Motor neuron (in vitro differentiated cells): ENCODE results near the gene OR2T34. TPM values are rescaled to one million over a fixed set of nuclear protein-coding genes. Genes with fewer than 3 reads are reported as not detected.
"Not testable (repeated sequence)": the region's sequence is repeated elsewhere in the genome, so short reads cannot be mapped to it uniquely, and the experiment has no call there.

ENCODE experiments used
- ATAC-seq, 8 experiments: fragments of 200-7000 bp; cut with Tn5 transposase; replicated peaks in 6 of 8; 2 replicates each; pipeline ENCODE4 v1.8.0; 2021; ENCODE audit warnings: mild to moderate bottlenecking in 8 of 8, moderate library complexity in 8 of 8
- H3K27ac ChIP-seq, 2 donors: fragments of 250-450 bp; sonication (Bioruptor Pico); 2 replicates each; pipeline ENCODE4 v1.9.0; 2021; ENCODE audit warnings: antibody characterized with exemption in 2 of 2, mild to moderate bottlenecking in 2 of 2, moderate library complexity in 1 of 2
- H3K4me1 ChIP-seq, 2 donors: fragments of 250-450 bp; sonication (Bioruptor Pico); replicated peaks in 1 of 2; 2 replicates each; pipeline ENCODE4 v1.6.1; 2021; ENCODE audit warnings: antibody characterized with exemption in 2 of 2, mild to moderate bottlenecking in 2 of 2, moderate library complexity in 1 of 2
- H3K4me3 ChIP-seq, 5 donors: fragments of 250-450 bp; sonication (Bioruptor Pico); 2 replicates each; pipeline ENCODE4 v1.9.0; 2021; ENCODE audit warnings: antibody characterized with exemption in 5 of 5, mild to moderate bottlenecking in 5 of 5, moderate library complexity in 4 of 5
- WGBS, 10 experiments: fragments of 450-650 bp; shearing (Covaris generic); methylation state at CpG; one replicate each; pipeline ENCODE4 v1.0.0; 2022; 5-methylcytosine and 5-hydroxymethylcytosine counted together
- in situ Hi-C, 9 experiments: fragments of 400-800 bp; cut with MboI; loops; one replicate each; pipeline ENCODE4 v1.15.0; 2021; ENCODE audit warnings: low sequenced_read_pairs in 9 of 9, low pct_unique_long_range_greater_than_20kb in 2 of 9; ENCODE audit not compliant: unreplicated experiment in 9 of 9
- total RNA-seq, 8 experiments: library from RNA; unstranded; fragments of 300-600 nt; gene quantifications; 2 replicates each; pipeline versions ENCODE4 v1.2.3 to v1.2.4, GENCODE V29; 2022

The OR2T34 gene
- total RNA-seq, 8 experiments from 2014 or later, result 0.32 to 0.81 (median 0.38) TPM; not detected in 5

DNA sequence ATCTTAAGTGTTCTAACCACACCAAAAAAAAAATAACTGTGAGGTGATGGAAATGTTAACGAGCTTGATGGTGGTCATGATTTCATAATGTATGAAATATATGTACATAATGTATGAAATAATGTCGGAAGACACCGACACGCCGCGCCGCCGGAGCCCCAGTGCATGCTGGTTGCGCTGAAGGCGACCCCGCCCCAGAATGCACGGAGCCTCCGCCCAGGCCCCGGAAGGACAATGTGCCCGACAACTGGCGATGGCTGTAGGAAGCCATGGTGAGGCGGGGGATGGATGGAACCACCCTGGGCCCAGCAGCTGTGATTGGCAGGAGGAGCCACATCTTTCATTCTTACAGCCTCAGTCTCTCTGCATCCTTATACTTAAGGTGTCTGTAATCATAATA, 15.5 kb upstream of the OR2T34 start:
- no peak for ATAC-seq
- Histone ChIP-seq H3K27ac (no peak overlapping the region), H3K4me1 (no peaks in the 10 kb centered on the region), H3K4me3 (no peak overlapping the region)
- in situ Hi-C loops, result no loop called here
- 34 to 93% (median 63%) methylated on average over 1 to 10 of the region's 17 CpGs; no CpG with 5 or more reads in 5 of the 10 experiments for WGBS, 10 experiments

GRCh38 chr1:248589334-248589733, 14.8 kb upstream of the OR2T34 start:
- no peak for ATAC-seq
- H3K4me3 ChIP-seq, result no peak overlapping the region
- H3K27ac ChIP-seq, result no peak overlapping the region
- in situ Hi-C loops, result no loop called here
- 0 to 61% (median 39%) methylated on average over 1 to 3 of the region's 3 CpGs; no CpG with 5 or more reads in 3 of the 10 experiments for WGBS, 10 experiments
- H3K4me1 ChIP-seq, result no peaks in the 10 kb centered on the region

- in situ Hi-C loops, result no loop called here
- no peak for ATAC-seq
- Histone ChIP-seq H3K4me3 (no peak overlapping the region), H3K27ac (no peak overlapping the region), H3K4me1 (no peaks in the 10 kb centered on the region)
- 7 to 90% (median 60%) methylated on average over 1 to 3 of the region's 3 CpGs; no CpG with 5 or more reads in 2 of the 10 experiments for WGBS, 10 experiments
Observed at GRCh38 chr1:248585266-248585665, 10.7 kb upstream of the OR2T34 start.

GRCh38 chr1:248576260-248576980, 1.9 kb upstream of the OR2T34 start:
- no peak for ATAC-seq
- H3K4me3 ChIP-seq, result no peak overlapping the region
- in situ Hi-C loops, result no loop called here

GRCh38 chr1:248573856-248574255, 701 bp downstream of the OR2T34 start:
- in situ Hi-C loops, H3K27ac ChIP-seq, H3K4me1 ChIP-seq, H3K4me3 ChIP-seq, ATAC-seq: not testable (repeated sequence)
- no CpG with 5 or more reads among the region's 8 CpGs for WGBS, 10 experiments

More at GRCh38 chr1:248576260-248576980, 1.9 kb upstream of the OR2T34 start:
- Histone ChIP-seq H3K27ac (no peak overlapping the region), H3K4me1 (no peaks in the 10 kb centered on the region)
- 13 to 75% (median 57%) methylated on average over 3 to 9 of the region's 9 CpGs for WGBS, 10 experiments

GRCh38 chr1:248572049-248572448, 2.5 kb downstream of the OR2T34 start:
- in situ Hi-C loops, H3K27ac ChIP-seq, H3K4me3 ChIP-seq, H3K4me1 ChIP-seq, ATAC-seq: not testable (repeated sequence)
- no CpG with 5 or more reads among the region's 1 CpG for WGBS, 10 experiments

DNA sequence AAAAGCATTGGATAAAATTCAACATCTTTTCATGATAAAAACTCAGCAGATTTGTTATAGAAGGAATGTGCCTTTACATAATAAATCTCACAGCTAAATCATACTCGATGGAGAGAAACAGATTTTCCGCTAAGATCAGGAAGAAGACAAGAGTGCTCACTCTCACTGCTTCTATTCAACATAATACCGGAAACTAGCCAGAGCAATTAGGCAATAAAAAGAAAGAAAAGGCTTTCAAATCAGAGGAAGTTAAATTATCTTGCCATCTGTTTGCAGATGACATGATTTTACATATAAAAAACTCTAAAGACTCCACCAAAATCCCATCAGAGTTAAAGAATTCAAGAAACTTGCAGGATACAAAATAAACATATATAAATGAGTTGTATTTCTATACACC, 3.7 kb downstream of the OR2T34 start:
- in situ Hi-C loops, ATAC-seq, H3K4me1 ChIP-seq, H3K27ac ChIP-seq, H3K4me3 ChIP-seq: not testable (repeated sequence)
- 0 to 87% (median 43%) methylated on average over 1 to 3 of the region's 3 CpGs; no CpG with 5 or more reads in 5 of the 10 experiments for WGBS, 10 experiments

GRCh38 chr1:248569049-248569448, 5.5 kb downstream of the OR2T34 start:
- 0 to 29% (median 7%) methylated on average over 2 of the region's 2 CpGs; no CpG with 5 or more reads in 2 of the 10 experiments for WGBS, 10 experiments
- in situ Hi-C loops, H3K4me1 ChIP-seq, H3K4me3 ChIP-seq, ATAC-seq, H3K27ac ChIP-seq: not testable (repeated sequence)

- in situ Hi-C loops, ATAC-seq: not testable (repeated sequence)
- 6 to 75% (median 26%) methylated on average over 2 to 5 of the region's 11 CpGs; no CpG with 5 or more reads in 4 of the 10 experiments for WGBS, 10 experiments
Observed at GRCh38 chr1:248565530-248566373, 8.8 kb downstream of the OR2T34 start.

DNA sequence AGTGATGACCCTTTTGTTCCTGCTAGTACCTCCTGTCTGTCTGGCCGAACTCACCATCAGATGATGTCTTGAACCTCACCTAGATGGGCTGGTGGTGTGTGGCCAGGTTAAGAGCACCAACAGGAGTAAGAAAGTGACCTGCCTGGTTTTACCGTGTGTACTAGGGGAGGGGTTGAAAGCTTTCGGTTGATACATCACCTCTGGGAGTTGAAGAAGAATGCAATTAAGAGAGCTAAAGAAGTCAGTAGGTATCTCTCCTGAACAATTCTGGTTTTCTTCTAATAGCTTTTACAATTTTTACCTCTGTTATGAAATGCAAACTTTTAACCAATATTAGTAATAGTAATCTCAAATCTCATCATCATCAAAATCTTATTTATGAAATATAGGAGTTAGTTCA, 11.9 kb downstream of the OR2T34 start, which contains the start of gene OR2T29:
OR2T29 (minus strand) TSS at position 101 of the 400 bp plus-strand sequence. CDS start 3,281 bp downstream, outside the sequence.
- H3K27ac ChIP-seq, H3K4me1 ChIP-seq, H3K4me3 ChIP-seq, in situ Hi-C loops, ATAC-seq: not testable (repeated sequence)
- WGBS, 10 experiments, result no CpG with 5 or more reads among the region's 3 CpGs

More at GRCh38 chr1:248565530-248566373, 8.8 kb downstream of the OR2T34 start:
- not testable (repeated sequence) for H3K4me1 ChIP-seq, H3K27ac ChIP-seq, H3K4me3 ChIP-seq

- H3K4me3 ChIP-seq, H3K4me1 ChIP-seq, in situ Hi-C loops, H3K27ac ChIP-seq: not testable (repeated sequence)
- no CpG with 5 or more reads among the region's 6 CpGs for WGBS, 10 experiments
- ATAC-seq, result peak in 3 of 8 experiments; percentile 32 to 82 (median 58)
Observed at GRCh38 chr1:248551027-248551426, 23.5 kb downstream of the OR2T34 start.

DNA sequence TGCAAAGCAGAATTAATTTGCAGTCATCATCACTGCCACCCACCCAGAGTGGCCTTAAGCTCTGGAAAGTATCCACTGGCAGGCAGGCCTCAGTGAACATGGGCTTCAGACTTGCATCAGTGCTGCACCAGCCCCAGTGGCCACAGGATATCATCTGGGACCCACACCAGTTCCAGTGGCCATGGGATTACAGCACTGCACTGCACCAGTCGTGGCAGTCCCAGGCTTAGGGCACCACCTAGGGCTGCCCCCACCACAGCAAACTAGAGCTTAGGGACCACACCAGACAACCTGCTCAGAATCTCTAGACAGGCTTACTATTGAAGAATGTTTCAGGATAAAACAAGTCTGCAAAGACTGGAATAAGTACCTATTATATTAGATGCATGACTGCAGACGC, 27.2 kb downstream of the OR2T34 start:
- ATAC-seq, H3K27ac ChIP-seq, H3K4me3 ChIP-seq, in situ Hi-C loops, H3K4me1 ChIP-seq: not testable (repeated sequence)
- WGBS, 10 experiments, result no CpG with 5 or more reads among the region's 2 CpGs

GRCh38 chr1:248537449-248537848, 37.1 kb downstream of the OR2T34 start:
- in situ Hi-C loops, H3K27ac ChIP-seq, H3K4me1 ChIP-seq, H3K4me3 ChIP-seq: not testable (repeated sequence)
- ATAC-seq, result peak in 1 of 8 experiments; percentile 32
